Nephron progenitor cell (in vitro differentiated cells): ENCODE measurements around the gene COMMD1.
"Not testable (repeated sequence)": the region's sequence is repeated elsewhere in the genome, so short reads cannot be mapped to it uniquely, and the experiment has no call there.

Source experiments
- DNase-seq: peaks from one replicate; pipeline ENCODE4 v3.0.0; 2021
- H3K27ac Mint-ChIP-seq: 2 replicates; pipeline ENCODE4 v1.8.0; 2021; ENCODE audit warnings: mild to moderate bottlenecking, moderate library complexity, mixed read lengths
- H3K27me3 Mint-ChIP-seq: 2 replicates; pipeline ENCODE4 v1.8.0; 2021; ENCODE audit warnings: mild to moderate bottlenecking, low read depth, mixed read lengths; ENCODE audit not compliant: poor library complexity
- H3K36me3 Mint-ChIP-seq: 2 replicates; pipeline ENCODE4 v1.8.0; 2021; ENCODE audit warnings: low read depth, mixed read lengths
- H3K4me1 Mint-ChIP-seq: 2 replicates; pipeline ENCODE4 v1.8.0; 2021; ENCODE audit warnings: mixed read lengths
- H3K4me3 Mint-ChIP-seq: 2 replicates; pipeline ENCODE4 v1.8.0; 2021; ENCODE audit warnings: mild to moderate bottlenecking, moderate library complexity, mixed read lengths
- H3K9me3 Mint-ChIP-seq: 2 replicates; pipeline ENCODE4 v1.8.0; 2021; ENCODE audit warnings: mild to moderate bottlenecking, moderate library complexity, mixed read lengths
- TF ChIP-seq, protein P1 (sequence below): fragments of 200-600 bp; sonication (generic); IDR thresholded peaks from 2 replicates; pipeline ENCODE4 v1.5.0; 2021; ENCODE audit warnings: antibody characterized with exemption

Gene COMMD1

DNA sequence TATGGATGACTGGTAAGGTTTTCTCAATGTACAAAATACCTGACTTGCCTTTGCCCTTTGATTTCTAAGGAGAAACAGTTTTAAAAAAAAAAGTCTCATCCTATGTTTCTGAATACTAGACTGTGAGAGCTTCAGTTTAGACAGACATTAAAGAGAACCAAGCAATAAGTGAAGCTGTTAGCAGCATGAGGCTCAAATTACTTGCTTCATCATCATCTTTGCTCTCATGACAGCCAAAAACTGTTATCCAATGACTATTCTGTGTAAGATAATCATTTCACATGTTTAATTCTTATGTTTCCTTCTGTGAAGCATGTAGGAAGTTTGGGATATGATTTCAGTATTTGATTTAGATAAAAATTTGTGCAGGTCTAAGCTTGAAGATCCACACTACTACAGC is 129.2 kb downstream of the COMMD1 start:
- Mint-ChIP-seq H3K4me1 (peaks cover 10% of the 10 kb centered on the region), H3K27ac (no peak overlapping the region), H3K9me3 (no peaks in the 10 kb centered on the region), H3K4me3 (no peak overlapping the region), H3K27me3 (peaks cover 3% of the 10 kb centered on the region), H3K36me3 (no peaks in the 10 kb centered on the region)
- TF ChIP-seq, protein P1, sequence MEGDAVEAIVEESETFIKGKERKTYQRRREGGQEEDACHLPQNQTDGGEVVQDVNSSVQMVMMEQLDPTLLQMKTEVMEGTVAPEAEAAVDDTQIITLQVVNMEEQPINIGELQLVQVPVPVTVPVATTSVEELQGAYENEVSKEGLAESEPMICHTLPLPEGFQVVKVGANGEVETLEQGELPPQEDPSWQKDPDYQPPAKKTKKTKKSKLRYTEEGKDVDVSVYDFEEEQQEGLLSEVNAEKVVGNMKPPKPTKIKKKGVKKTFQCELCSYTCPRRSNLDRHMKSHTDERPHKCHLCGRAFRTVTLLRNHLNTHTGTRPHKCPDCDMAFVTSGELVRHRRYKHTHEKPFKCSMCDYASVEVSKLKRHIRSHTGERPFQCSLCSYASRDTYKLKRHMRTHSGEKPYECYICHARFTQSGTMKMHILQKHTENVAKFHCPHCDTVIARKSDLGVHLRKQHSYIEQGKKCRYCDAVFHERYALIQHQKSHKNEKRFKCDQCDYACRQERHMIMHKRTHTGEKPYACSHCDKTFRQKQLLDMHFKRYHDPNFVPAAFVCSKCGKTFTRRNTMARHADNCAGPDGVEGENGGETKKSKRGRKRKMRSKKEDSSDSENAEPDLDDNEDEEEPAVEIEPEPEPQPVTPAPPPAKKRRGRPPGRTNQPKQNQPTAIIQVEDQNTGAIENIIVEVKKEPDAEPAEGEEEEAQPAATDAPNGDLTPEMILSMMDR = no peak
- DNase-seq = no peak

DNA sequence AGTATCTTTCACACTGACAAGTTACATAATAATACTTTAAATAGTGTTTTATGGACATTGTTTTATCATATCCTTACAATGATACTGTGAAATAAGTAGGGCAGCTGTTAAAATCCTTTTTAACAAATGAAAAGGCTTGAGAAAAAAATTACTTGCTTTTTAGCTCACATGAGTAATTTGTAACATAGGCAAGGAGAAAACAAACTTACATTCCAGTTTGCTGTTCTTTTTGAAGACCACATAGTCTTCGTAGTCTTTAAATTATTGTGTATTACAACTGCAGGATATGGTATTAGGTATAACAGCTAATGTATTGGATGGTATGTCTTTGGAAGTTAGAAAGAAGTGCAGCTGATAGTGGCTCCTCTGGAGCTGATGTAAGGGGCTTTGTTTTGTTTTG is 130.8 kb downstream of the COMMD1 start:
- H3K36me3 Mint-ChIP-seq = no peaks in the 10 kb centered on the region
- TF ChIP-seq, protein P1 = no peak
- H3K4me3 Mint-ChIP-seq = no peak overlapping the region
- peaks cover 10% of the 10 kb centered on the region for H3K4me1 Mint-ChIP-seq
- no peak overlapping the region for H3K27ac Mint-ChIP-seq
- H3K27me3 Mint-ChIP-seq = peaks cover 3% of the 10 kb centered on the region
- H3K9me3 Mint-ChIP-seq = no peaks in the 10 kb centered on the region
- DNase-seq = no peak

DNA sequence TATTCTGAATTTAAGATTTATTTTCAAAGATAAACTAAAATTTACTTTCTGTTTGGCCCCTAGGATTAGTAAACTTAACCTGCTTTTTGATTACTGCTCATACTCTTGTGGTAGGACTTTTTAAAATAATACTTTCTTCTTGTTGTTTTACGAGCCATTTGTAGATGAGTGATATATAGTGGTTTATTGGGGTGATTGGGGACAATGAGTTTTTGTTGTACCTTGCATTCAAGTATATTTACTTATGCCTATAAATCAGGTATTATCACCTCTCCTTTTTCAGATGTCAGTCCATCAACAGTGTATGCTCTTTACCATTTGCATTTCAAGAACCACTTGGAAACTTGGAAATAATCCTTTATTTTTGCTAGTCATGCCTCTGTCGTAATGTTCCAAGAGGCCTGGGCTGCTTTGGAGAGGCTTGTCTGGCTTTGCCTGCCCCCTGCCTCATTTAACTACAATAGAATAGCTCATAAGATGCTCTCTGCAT is 131.3 kb downstream of the COMMD1 start:
- DNase-seq = no peak
- peaks cover 5% of the 10 kb centered on the region for H3K4me1 Mint-ChIP-seq

DNA sequence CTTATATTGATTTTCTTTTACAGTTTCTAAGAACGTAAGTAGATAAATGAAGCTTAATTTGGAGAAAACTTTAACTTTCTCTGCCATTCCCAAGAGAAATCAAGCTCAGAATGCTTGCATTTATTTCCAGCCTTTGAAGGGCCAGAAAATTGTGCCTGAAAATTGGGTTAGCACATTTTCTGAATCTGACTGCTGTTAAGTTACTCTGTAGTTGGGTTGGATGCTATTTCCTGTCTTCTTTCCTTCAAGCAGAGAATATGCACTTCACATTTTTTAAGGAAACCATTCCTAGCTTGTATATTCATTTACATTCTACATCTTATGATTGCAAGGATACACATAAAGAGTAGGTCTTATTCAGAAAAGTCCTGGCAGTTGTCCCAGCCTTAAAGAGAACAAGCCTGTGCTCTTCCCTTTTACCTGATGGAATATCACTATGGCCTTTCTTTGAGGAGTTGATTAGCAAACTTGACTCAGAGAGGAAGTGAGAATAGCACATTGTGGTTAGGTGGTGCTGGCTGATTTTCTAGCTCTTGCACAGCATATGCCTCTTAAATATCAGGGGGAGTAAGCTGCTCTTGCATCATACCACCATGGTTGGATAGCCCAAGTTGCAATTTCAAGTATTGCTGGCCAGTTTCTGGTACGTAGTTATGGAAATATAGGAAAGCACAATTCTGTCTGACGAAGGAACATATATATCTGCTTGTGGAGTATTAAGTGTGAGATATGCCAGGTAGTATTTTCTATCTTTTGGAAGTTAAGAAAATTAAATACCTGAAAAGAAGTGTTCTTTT is 133.7 kb downstream of the COMMD1 start:
- H3K9me3 Mint-ChIP-seq = peaks cover 10% of the 10 kb centered on the region
- no peak for DNase-seq
- TF ChIP-seq, protein P1 = no peak
- peaks cover 3% of the 10 kb centered on the region for H3K27me3 Mint-ChIP-seq
- no peaks in the 10 kb centered on the region for H3K4me1 Mint-ChIP-seq
- H3K4me3 Mint-ChIP-seq = no peak overlapping the region
- H3K27ac Mint-ChIP-seq = no peak overlapping the region
- peaks cover 14% of the 10 kb centered on the region for H3K36me3 Mint-ChIP-seq

More for the DNA sequence above, 131.3 kb downstream of the COMMD1 start:
- Mint-ChIP-seq H3K27me3 (peaks cover 3% of the 10 kb centered on the region), H3K36me3 (peaks cover 4% of the 10 kb centered on the region), H3K4me3 (no peak overlapping the region), H3K9me3 (peaks cover 3% of the 10 kb centered on the region), H3K27ac (no peak overlapping the region)
- TF ChIP-seq, protein P1 = no peak

DNA sequence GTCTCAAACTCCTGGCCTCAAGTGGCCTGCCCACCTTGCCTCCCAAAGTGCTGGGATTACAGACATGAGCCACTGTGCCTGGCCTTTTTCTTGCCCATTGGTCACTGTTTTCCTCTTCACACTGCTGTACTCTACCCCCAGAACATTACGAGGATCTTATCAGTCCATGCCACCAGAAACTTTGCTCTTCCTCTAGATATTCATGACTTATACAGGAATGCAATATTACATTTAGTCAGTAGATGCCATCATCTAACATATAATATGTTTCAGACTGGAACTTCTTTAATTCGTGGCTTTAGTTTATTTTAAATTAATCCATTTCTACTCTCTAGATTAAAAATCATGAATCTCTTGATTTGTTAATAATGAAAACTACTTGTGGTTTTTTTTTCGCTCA is 135.5 kb downstream of the COMMD1 start:
- Mint-ChIP-seq H3K36me3 (peaks cover 22% of the 10 kb centered on the region), H3K4me1 (no peaks in the 10 kb centered on the region), H3K9me3 (peaks cover 22% of the 10 kb centered on the region), H3K27ac (no peak overlapping the region), H3K27me3 (no peaks in the 10 kb centered on the region), H3K4me3 (no peak overlapping the region)
- TF ChIP-seq, protein P1 = no peak
- DNase-seq = no peak

DNA sequence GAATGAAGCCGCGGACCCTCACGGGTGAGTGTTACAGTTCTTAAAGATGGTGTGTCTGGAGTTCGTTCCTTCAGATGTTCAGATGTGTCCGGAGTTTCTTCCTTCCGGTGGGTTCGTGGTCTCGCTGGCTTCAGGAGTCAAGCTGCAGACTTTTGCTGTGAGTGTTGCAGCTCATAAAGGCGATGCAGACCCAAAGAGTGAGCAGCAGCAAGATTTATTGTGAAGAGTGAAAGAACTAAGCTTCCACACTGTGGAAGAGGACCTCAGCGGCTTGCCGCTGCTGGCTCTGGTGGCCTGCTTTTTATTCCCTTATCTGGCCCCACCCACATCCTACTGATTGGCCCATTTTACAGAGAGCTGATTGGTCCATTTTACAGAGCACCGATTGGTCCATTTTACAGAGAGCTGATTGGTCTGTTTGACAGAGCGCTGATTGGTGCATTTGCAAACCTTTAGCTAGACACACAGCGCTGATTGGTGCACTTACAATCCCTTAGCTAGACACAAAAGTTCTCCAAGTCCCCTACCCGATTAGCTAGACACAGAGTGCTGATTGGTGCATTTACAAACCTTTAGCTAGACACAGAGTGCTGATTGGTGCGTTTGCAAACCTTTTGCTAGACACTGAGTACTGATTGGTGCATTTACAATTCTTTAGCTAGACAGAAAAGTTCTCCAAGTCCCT is 136.4 kb downstream of the COMMD1 start:
- H3K27me3 Mint-ChIP-seq, DNase-seq, H3K27ac Mint-ChIP-seq, H3K4me1 Mint-ChIP-seq, H3K4me3 Mint-ChIP-seq: not testable (repeated sequence)
- Mint-ChIP-seq H3K36me3 (peaks cover 22% of the 10 kb centered on the region), H3K9me3 (peaks cover 22% of the 10 kb centered on the region)
